ENCODE data around the gene ANO4.

DNA sequence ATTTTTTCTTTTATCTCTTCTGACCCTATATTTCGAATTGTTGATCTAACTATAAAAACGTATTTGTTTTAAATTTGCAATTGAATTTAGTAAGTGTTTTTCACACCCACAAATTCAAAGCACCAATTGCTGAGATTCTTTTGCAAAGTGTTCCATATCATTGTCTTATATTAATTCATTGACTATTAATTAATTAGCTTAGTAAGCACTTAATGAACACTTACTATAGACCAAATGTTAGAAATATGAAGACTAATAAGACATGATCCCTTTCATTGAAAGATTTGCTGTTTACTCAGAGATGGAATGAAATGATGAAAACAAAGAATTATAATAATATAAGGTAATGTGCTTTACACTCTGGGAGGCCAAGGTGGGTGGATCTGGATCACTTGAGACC is 14.2 kb downstream of the ANO4 start:
- TF ChIP-seq, protein P1, sequence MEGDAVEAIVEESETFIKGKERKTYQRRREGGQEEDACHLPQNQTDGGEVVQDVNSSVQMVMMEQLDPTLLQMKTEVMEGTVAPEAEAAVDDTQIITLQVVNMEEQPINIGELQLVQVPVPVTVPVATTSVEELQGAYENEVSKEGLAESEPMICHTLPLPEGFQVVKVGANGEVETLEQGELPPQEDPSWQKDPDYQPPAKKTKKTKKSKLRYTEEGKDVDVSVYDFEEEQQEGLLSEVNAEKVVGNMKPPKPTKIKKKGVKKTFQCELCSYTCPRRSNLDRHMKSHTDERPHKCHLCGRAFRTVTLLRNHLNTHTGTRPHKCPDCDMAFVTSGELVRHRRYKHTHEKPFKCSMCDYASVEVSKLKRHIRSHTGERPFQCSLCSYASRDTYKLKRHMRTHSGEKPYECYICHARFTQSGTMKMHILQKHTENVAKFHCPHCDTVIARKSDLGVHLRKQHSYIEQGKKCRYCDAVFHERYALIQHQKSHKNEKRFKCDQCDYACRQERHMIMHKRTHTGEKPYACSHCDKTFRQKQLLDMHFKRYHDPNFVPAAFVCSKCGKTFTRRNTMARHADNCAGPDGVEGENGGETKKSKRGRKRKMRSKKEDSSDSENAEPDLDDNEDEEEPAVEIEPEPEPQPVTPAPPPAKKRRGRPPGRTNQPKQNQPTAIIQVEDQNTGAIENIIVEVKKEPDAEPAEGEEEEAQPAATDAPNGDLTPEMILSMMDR (IDR thresholded peaks at IDR 0.05; ENCODE audit: insufficient read depth, low read length, poor library complexity, severe bottlenecking), result no peak
- TF ChIP-seq EZH2phosphoT487 (conservative IDR thresholded peaks at IDR 0.05; ENCODE audit: low read length), result no peak

Measured in SU-DHL-6 (cell line).